GM21528 (cell line): ENCODE measurements around the gene FOXG1.

Experiments used
- ATAC-seq: cut with Tn5 transposase; IDR thresholded peaks from one replicate; pipeline ENCODE4 v1.9.1; 2021; ENCODE audit warnings: mild to moderate bottlenecking, moderate library complexity; ENCODE audit not compliant: unreplicated experiment, low FRiP score

The FOXG1 gene

GRCh38 chr14:28774764-28775735, 8.5 kb downstream of the FOXG1 start:
- ATAC-seq = no peak

DNA sequence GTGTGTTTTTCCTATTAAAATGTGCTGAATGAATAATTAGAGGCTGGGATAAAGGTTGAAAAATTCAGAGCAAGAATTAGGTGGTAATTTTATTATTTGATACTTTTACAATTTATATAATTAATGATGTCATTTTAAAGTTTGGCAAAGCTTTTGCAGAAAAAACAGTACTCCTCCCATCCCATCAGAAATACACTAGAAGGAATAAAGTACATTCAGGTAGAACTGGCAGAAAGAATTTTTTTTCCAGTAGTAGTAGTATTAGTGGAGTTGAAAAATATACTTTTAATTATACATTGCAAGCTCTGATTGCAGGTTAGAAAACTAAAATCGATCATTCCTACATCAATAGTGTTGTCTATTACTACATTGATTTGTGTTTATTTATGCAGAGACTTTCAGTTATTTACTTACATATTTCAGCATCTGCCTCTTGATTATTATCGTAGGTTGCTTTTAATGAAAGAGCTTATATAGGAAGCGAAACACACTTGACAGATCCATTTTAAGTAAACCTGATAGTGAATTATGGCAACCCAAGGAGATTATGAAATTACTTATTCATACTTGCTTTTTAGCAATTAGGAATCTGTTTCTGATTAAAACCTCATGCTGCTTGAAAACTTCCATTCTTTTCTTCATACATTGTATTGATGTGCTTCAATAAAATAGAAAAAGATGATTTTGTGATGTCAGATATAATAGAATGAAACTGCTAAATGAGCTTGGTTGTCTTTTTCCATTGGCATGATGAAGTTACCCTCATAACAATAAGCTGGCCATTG, 10.1 kb downstream of the FOXG1 start:
- no peak for ATAC-seq

- no peak for ATAC-seq
These were observed 11.0 kb downstream of the FOXG1 start for GRCh38 chr14:28777471-28778137.

DNA sequence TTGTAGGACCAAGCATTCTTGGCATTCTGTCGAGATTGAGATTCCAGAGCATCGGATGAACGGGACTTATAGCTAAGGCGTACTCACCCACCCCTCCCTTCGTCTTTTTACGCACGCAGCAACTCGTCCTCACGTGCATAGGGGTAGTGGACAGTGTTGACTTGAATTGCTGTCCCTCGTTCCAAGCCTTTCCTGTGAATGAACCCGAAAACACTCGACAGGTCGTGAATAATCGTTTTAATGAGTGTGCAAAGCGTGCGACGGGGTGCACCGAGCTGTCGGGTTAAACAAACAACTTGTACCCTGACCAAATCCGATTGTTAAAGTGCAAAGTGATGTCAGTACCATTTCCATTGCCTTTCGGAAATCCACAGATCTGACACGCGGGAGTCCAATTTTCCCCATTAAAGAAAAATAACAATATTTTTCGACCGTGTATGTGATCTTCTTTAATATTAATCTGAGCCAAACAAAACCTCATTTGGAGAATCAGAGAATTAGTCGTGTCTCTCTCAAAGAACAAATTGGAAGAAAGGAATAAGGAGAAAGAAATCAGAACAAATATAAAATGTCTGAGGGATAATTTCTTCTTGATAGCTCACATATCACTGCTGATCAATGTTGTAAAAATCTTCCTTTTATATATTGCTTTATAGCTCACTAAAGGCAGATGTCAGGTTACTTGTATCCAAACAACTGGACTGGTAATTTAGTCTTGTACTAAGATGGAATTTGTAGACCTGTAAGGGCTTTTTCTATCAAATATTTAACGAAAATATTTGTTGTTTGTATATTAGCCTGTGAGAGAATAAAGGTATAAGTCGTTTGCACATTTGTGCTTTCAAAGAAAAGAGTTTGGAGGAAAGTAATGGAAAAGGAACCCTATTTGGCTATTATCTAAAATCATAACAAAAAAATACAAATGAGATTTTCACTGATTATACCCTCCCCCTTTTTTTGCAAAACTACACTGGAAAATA, 11.8 kb downstream of the FOXG1 start:
- ATAC-seq = no peak

DNA sequence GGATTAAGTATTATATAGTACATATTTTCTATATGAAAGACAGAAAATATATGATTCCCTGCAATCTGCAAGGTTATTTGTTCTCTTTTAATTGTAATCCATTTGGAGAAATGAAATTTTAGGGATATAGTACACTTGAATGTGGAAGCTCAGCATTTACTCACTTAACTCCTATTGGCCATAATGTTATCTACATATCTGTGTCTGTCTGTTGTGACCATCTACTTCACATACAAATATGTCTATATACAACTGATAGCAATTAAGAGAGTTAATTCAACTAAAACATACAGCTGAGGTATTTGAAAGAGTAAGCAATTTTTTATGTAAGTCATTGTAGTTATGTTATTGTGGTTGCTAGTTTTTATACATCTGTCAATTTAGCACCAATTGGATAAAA, 12.9 kb downstream of the FOXG1 start:
- ATAC-seq = no peak

- ATAC-seq = no peak
These were observed 14.5 kb downstream of the FOXG1 start for GRCh38 chr14:28780843-28781820.

GRCh38 chr14:28782301-28782700, 15.7 kb downstream of the FOXG1 start:
- ATAC-seq = no peak

GRCh38 chr14:28783664-28784063, 17.1 kb downstream of the FOXG1 start:
- ATAC-seq = no peak

- ATAC-seq = no peak
These were observed 17.8 kb downstream of the FOXG1 start for GRCh38 chr14:28784096-28785048.

DNA sequence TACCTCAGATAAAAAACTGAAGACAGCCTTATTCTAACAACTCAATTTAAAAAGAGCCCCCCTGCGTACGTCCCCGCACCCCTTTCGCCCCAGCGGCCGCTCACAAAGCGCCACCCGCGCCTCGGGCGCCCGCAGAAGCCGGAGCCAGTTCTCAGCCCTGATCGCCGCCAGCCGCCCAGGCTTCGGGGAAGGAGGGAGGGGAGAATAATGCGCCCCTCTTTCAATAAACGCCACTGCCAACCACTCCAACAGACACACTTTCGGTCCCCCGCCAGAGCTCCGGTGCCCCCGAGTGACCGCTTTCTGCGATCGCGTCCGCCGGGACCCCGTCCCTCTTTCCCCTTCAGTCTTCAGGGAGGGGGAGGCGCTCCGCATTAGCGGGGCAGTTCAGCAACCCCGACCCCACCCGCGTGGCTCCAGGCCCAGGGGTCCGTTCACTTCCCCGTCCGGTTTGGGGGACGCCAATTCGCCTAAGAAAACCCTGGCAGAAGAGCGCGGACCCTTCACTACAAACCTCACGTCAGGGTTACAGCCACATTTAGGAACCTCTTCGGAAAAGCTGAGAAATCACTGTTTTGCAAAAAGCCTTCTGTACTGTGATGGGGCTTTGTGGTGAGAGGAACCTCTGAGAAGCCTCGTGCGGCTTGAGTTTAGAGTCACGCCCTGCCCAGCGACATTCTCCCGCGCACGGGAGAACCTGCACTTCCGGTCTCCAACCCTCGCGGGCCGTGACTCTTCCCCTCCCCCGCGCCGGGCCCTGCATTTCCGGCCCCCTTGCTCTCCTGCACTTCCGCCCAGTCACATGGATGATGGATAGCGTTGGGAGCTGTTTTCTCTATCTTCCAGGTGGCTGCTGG, 18.7 kb downstream of the FOXG1 start:
- ATAC-seq = no peak

- ATAC-seq = no peak
These were observed 40.9 kb downstream of the FOXG1 start for GRCh38 chr14:28807518-28807917.

DNA sequence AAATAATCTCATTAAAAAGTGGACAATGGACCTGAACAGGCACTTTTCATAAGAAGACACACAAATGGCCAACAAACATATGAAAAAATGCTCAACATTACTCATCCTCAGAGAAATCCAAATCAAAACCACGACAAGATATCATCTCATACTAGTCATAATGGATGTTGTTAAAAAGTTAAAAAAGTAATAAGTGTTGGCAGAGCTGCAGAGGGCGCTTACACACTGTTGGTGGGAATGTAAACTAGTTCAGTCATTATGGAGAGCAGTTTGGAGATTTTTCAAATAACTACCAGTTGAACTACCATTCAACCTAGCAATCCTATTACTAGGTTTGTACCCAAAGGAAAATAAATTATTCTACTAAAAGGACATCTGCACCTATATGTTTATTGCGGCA, 47.2 kb downstream of the FOXG1 start:
- no peak for ATAC-seq
